UCSD-AML1 (cell line): Measurements from ENCODE around the gene ACE.

Source experiments
- DNase-seq: peaks from one replicate; lab custom pipeline; 2025; ENCODE audit not compliant: unreplicated experiment; lab: John Stamatoyannopoulos, UW

Gene ACE

GRCh38 chr17:63514974-63515373 lies 38.1 kb downstream of the ACE start:
- DNase-seq: no peak

DNA sequence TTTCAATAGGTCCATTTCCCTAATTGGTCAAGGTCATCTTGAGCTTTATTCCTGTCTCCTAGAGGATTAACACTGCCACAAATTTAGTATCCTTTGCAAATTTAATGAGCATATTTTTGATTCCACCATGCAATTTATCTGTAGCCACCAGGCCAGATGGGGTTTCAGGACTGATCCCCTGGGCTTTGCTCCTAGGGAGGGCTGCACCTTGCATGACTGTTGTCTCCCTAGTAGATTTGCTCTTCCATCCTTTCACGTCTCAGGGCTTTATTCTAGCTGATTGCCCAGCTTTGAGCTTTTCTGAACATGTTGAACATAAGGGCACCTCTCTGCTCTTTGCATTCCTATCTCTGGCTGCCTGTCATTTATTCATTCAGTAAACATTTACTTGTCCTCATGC lies 38.6 kb downstream of the ACE start:
- DNase-seq: no peak

DNA sequence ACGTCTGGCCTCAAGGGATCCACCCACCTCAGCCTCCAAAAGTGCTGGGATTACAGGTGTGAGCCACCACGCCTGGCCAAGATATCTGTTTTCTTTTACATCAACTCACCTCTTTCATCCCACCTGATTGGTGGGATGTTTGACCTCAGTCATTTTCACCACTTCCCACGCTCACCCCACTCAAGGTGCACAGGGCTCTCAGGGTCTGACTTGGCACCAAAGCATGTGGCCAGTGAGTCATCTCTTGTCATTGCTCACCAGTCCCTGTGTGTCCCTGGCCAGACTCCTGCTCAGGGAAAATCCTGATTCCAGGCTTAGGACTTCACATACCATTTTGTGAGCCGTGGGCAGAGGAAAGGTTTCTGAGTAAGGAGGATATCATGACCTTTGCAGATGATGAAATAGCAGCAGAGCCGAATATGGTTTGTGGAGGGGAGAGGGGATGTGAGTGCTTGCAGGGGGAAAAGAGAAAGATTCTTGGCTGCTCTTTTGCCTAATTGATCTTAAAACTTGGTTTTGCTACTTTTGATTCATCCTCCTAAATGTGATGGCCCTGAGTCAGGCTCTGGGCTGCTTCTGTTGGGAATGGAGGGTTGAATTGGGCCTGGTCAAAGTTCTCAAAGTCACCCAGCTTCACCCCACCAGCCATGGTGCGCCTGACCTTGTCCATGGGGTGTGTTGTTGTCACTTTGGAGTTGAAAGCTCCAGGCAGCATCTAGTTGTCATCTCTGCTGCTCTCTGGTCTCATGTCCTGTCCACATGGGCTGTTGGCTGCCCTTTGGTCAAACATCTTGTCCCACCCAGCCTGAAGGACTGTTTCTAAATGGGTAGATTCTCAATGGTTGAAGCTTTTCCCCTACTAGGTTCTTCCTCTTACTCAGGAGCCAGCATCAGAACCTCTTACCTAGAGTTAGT lies 40.3 kb downstream of the ACE start:
- no peak for DNase-seq

- no peak for DNase-seq
These were observed 41.1 kb downstream of the ACE start for GRCh38 chr17:63517825-63518534.

- no peak for DNase-seq
These were observed 42.4 kb downstream of the ACE start for GRCh38 chr17:63519116-63519881.

DNA sequence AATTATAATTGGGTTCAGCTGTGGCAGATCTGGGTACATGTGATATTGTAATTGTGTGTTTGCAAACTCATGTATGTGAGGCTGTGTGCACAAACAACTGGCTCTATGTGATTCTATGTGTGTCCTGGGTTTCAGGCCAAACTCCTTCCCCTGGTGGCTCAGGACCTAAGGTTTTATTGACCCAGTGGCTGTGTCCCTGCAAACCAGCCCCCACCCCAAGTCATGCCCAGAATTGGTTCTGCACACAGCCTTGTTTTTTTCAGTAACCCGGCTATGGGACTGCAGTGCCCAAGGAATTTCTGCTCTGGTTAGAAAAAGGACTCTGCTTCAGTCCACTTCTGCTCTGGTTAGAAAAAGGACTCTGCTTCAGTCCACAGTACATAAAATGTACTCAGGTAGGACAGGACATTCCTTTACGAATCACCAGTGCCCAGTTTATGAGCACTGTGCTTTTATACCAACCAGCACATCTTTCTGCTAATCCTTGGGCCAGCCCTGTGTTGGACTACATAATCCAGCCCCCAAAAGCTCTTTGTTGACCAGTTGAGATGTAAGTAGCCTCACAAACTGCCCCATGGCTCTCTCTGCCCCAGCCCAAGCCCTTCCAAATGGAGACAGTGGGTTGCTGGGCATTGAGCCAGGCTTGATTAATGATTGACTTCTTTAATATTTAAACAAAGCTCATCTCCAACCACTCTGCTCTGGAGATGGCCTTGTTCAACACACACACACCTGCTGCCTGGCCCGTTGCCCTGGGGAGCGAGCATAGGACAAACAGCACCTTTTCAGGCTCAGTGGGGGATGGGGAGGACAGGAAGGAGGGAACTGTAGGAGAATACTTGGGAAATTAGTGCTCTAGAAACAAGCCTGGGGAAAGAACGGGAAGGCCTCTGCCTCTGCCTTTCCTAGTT lies 43.4 kb downstream of the ACE start:
- DNase-seq: no peak

- no peak for DNase-seq
These were observed 46.5 kb downstream of the ACE start, which contains the start of gene KCNH6 for GRCh38 chr17:63523253-63523855. Gene KCNH6 (plus strand): TSS chr17:63523358. CDS start chr17:63523414, 56 bp downstream.

DNA sequence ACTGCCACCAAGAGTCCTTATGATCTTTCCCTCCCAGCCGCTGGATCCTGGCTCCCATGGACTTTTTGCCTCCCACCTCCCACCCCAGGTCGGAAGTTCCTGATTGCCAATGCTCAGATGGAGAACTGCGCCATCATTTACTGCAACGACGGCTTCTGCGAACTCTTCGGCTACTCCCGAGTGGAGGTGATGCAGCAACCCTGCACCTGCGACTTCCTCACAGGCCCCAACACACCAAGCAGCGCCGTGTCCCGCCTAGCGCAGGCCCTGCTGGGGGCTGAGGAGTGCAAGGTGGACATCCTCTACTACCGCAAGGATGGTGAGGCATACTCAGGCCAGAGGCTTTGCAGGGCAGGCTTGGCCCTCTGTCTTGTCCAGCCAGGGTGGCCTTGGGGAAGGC lies 47.2 kb downstream of the ACE start:
- DNase-seq: no peak

DNA sequence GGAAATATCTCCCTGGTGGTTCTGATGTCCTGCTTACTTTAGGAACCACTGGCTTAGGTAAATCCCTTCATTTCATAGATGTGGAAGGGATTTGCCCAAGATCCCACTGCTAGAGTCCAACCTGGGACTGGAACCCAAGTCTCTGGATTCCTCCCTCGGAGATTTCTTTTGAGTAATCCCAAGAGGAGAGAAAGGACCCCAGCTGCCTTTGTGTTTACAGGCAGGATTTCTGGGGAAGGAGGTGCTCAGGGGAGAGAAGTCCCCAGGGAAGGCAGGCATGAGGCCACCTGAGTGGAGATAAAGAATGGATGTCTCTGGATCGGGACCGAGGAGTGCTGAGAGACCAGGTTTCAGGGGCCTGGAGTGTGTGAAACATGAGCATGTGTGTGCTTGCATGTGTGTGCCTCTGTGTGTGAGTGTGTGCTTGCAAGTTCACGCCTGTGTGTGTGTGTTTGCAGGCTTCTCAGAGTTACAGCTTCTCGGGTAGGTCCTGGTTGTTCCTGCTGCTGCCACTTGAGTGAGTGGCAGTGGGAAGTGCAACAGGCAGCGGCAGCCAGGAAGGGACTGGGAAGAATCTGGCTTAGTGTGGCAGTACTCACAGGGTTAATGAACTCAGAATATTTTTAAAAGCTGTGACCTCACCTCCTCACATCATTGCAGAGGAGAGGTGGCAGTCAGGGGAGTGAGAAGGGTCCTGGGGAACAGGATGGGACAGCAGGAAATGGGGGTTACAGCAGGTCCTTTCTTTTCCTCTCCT lies 48.5 kb downstream of the ACE start:
- DNase-seq: no peak

GRCh38 chr17:63526861-63527260 lies 50.0 kb downstream of the ACE start:
- no peak for DNase-seq

DNA sequence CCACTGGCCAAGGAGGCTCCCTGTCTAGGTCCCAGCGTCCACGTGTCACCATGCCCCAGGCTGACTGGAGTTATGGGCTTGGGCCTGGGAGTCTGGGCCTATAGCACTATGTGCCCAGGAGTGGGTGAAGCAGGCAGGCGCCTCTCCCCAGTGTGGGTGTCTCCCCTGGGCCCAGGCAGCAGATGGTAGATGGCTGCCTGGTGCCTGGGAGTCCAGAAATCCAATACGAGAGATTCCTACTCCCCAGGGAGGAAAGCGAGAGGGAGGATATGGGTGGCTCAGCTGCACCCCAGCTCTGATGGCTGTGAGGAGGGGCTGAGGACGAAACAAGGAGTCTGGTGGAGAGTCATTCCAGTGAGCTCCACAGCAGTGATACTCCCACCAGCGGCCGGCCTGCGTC lies 51.3 kb downstream of the ACE start:
- DNase-seq: no peak

DNA sequence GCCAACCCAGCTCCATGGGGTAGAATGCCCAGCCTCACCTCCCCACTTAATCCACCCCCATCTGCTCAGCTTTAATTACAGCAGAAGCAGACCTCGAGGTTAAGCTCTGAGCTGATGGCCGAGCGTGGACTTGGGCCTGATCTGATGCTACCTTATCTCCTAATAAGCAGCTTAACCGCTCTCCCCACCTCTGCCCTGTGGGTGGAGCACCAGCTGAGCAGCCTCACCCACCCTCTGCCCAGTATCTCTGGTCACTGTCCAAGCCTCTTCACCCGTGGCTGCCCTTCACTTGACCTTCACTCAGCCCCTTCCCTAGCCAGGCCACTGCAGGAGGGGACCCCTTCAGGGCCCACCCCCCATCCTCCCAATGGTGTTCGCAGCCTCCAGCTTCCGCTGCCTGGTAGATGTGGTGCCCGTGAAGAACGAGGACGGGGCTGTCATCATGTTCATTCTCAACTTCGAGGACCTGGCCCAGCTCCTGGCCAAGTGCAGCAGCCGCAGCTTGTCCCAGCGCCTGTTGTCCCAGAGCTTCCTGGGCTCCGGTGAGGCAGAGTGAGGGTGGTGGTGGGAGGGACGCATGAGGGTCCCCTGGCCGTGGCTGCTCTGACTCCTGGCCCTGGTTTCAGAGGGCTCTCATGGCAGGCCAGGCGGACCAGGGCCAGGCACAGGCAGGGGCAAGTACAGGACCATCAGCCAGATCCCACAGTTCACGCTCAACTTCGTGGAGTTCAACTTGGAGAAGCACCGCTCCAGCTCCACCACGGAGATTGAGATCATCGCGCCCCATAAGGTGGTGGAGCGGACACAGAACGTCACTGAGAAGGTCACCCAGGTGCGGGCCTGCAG lies 53.1 kb downstream of the ACE start:
- no peak for DNase-seq

DNA sequence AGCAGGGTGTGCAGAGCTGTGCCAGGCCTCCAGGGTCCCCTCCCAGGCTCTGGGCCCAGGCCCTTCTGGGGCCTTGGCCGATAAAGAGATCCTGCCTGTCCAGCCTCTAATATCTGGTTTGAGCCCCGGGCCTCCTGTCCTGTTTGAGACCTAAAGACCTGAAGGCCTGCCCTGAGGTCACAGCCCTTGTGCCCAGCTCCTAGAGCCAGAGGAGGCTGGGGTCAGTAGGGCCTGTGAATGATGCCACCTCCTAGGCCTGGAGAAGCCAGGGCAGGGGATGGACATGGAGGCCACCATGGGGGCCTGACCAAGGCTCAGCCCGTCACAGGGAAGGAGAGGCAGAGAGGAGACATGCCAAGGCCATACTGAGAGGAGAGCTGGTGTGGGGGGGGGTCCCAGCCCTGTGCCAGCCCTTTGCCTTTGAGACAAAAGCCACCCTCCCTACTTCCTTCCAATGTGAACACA lies 53.7 kb downstream of the ACE start:
- DNase-seq: no peak

GRCh38 chr17:63531022-63531965 lies 54.4 kb downstream of the ACE start:
- DNase-seq: no peak

DNA sequence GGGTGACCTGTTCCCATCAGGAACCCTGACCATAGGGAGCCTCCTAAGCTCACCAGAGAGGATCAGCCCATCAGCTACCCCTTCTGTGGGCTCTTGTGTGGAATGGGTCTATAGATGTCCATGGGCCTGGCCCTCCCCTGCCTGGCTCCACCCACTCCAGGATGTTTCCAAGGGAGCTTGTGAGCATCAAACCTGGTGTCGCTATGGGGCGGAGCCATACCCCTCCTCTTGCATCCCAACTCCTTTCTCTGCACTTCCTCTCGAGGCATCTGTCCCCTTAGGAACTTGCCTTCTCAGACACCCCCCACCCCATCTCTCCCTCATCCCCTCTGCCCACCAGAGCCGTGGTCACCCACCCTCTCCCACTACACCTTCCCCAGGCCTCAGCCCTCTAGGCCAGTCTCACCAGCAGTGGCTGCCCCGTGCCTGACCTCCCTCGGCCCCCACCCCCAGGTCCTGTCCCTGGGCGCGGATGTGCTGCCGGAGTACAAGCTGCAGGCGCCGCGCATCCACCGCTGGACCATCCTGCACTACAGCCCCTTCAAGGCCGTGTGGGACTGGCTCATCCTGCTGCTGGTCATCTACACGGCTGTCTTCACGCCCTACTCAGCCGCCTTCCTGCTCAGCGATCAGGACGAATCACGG lies 56.7 kb downstream of the ACE start:
- DNase-seq: no peak

- no peak for DNase-seq
These were observed 57.3 kb downstream of the ACE start for GRCh38 chr17:63534078-63534570.
